A549 treated with ZK216348 at 1 μM for 4 hours (cell line): ENCODE measurements around the gene FPR2. TPM values are rescaled to one million over a fixed set of nuclear protein-coding genes. Genes with fewer than 3 reads are reported as not detected.

Experiments used
- total RNA-seq: library from RNA; stranded (reverse); fragments of 200-300 nt; extraction: Qiagen RNA extraction; gene quantifications from 5 replicates; pipeline ENCODE4 v1.2.3, GENCODE V29; 2022; ENCODE audit warnings: low read depth

The FPR2 gene, protein sequence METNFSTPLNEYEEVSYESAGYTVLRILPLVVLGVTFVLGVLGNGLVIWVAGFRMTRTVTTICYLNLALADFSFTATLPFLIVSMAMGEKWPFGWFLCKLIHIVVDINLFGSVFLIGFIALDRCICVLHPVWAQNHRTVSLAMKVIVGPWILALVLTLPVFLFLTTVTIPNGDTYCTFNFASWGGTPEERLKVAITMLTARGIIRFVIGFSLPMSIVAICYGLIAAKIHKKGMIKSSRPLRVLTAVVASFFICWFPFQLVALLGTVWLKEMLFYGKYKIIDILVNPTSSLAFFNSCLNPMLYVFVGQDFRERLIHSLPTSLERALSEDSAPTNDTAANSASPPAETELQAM
- not detected in 5 replicates for total RNA-seq

DNA sequence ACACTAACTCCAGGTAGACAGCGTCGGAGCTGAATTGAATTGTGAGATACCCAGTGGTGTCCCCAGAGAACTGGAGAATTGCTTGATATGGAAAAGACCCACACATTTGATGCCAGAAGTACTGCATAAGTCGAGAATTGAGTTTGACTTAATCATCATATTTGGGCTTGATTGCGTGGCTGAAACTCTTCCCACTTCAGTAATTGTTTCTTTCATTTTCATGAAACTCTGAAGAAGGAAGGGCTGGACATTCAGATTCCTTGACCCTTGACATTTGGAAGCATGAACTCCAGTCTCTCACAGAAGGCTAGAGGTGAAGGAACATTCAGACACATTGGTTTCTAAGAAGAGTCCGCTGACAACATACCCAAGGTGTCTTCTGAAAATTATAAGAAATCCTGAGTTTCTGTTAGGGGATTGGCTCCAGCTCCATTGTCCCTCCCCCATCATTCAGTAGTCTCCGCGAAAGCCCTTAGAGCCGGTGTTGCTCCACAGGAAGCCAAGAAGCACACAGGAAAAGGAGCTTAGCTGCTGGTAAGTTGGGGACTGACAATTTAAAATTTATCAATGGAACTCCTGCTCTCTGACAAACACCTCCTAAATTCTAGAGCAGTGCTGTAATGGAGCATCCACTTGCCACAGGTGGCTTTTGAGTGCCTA lies at the start of gene FPR2:
Gene FPR2, plus strand, starts transcription at position 484 of the 660 bp plus-strand sequence. CDS start 7,479 bp downstream, outside the sequence.

DNA sequence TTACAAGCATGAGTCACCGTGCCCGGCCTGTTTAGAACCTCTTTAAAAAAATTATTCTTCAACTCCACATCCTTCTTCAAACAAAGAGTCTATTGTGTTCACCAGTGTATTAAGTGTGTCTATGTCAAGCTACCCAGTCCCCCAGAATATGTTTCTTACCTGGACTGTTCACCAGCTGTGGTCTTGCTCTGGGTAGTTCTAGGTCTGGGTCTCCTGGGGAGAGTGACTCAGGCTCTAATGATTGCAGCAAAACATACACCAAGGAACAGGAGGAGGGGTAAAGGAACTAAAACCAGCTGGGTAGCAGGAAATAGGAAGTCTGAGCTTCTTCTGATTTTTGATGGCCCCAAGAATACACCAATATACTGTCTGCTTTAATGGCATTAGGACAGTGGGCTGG lies 9.3 kb upstream of the FPR2 start, which contains the start of gene FPR1:
Gene FPR1, minus strand, starts transcription at position 224 of the 400 bp plus-strand sequence. CDS start 4,884 bp downstream, outside the sequence.

DNA sequence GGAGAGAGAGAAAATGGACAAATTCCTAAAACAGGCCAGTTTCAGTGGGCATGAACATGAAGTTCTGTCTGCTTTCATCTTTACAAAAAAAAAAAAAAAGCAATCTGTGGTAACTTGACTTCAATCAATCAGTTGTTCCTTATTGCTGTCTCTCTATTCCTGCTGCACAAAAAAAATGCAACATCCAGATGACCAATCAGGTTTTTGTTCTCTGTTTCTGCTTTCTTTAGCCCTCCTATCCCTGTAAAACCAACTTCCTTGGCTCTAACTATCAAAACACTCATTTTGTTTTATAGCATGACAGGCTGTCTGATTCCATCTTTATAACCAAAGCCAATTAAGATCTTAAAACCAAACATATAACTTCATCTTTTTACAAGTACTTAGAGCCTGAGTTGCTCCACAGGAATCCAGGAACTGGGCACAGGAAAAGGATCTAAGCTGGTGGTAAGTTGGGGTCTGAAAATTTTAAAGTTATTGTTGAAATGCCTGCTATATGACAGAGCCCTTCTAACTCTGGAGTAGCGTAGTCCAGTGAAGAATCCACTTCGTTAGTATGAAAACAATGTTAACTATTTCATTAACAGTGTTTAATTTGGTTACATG lies 34.0 kb downstream of the FPR2 start, which contains the start of gene FPR3:
Gene FPR3, plus strand, starts transcription at position 273 of the 606 bp plus-strand sequence. CDS start 28,592 bp downstream, outside the sequence.

Other genes starting within 250 kb of the FPR2 start
- not detected in 5 replicates for gene SIGLEC6, start 229.5 kb upstream of the FPR2 start, total RNA-seq
- gene ZNF175, start 189.9 kb upstream of the FPR2 start, total RNA-seq, result 2.6 to 5.5 TPM (median 4.4 TPM) in 5 replicates
- gene SIGLEC5, start 130.8 kb upstream of the FPR2 start, total RNA-seq, result not detected in 5 replicates
- 0.12 TPM in 1 of 5 replicates, not detected in the others for gene SIGLEC14, start 114.4 kb upstream of the FPR2 start, total RNA-seq
- 7.6 to 19.2 TPM (median 13.6 TPM) in 5 replicates for gene SPACA6, start 67.8 kb upstream of the FPR2 start, total RNA-seq
- not detected in 5 replicates for gene HAS1, start 37.2 kb upstream of the FPR2 start, total RNA-seq
- gene FPR1, start 9.3 kb upstream of the FPR2 start, total RNA-seq, result 0.08 to 0.14 TPM (median 0.08 TPM) in 3 of 5 replicates, not detected in the others
- gene FPR3, start 34.0 kb downstream of the FPR2 start, total RNA-seq, result not detected in 5 replicates
- 0.06 to 0.13 TPM in 2 of 5 replicates, not detected in the others for gene ZNF577, start 126.8 kb downstream of the FPR2 start, total RNA-seq
- 0.12 to 0.25 TPM (median 0.19 TPM) in 4 of 5 replicates, not detected in the other for gene ZNF649, start 143.8 kb downstream of the FPR2 start, total RNA-seq
- gene ZNF613, start 166.3 kb downstream of the FPR2 start, total RNA-seq, result 1.00 to 2.1 TPM (median 1.4 TPM) in 5 replicates
- gene ZNF350, start 225.7 kb downstream of the FPR2 start, total RNA-seq, result 3.3 to 5.9 TPM (median 4.0 TPM) in 5 replicates
- 3.3 to 4.6 TPM (median 4.3 TPM) in 5 replicates for gene ZNF615, start 247.0 kb downstream of the FPR2 start, total RNA-seq